ENCODE measurements around the gene NNMT. TPM values are rescaled to one million over a fixed set of nuclear protein-coding genes. Genes with fewer than 3 reads are reported as not detected.
A peak's percentile ranks its signal among the peaks of the same experiment; 100 is the strongest.

NNMT gene
- total and polyA plus RNA-seq, 8 donors: 4.8 to 139 (median 61.9) TPM

DNA sequence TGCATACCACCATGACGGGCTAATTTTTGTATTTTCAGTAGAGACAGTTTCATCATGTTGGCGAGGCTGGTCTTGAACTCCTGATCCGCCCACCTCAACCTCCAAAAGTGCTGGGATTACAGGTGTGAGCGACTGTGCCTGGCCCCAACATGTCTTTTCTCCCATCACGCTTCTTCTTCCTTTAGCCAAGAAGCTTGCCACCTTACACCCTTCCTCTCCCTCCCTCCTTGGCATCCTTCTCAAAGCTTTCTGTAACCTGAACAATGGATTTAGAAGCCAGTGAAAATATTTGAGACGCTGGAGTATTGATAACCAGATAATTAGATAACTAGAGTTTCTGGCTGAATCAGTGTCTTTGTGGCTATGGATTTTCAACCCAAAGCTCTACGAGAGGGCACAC lies 11.3 kb upstream of the NNMT start:
- no peaks in the 10 kb centered on the region for H3K27me3 ChIP-seq
- no peak for TF ChIP-seq CTCF (IDR thresholded peaks at IDR 0.05)
- intact Hi-C loops (cut with DNase I): no loop called here
- 82 to 91% methylated on average over 7 of the region's 7 CpGs for WGBS, 2 donors
- no peaks in the 10 kb centered on the region for H3K4me1 ChIP-seq
- FAIRE-seq (no peak), ATAC-seq (no peak), DNase-seq (no peak)
- no peaks in the 10 kb centered on the region for H3K9me3 ChIP-seq
- no peak overlapping the region for H3K4me3 ChIP-seq
- H3K27ac ChIP-seq: no peak overlapping the region
- no peaks in the 10 kb centered on the region for H3K36me3 ChIP-seq

DNA sequence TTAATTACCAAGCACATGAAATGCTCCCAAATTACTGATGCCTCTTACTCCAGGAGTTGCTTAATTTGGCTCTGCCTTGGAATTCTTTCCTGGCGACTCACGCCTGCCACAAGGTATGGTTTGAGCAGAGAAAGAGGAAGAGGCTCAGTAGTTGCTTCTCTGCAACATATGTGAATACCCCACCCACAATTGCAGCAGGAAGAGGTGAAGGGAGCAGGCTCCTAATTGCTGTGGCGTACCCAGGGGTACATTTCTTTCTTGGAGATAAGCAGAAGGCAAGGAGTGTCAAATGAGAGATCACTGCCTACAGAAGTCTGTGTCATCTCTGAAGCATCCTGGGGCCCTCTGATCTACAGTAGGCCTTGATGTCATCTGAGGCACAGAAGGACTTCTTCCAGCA lies 10.6 kb upstream of the NNMT start:
- DNase-seq (no peak), FAIRE-seq (no peak), ATAC-seq (peak in 1 of 4 donors; percentile 24)
- no peak for TF ChIP-seq CTCF (IDR thresholded peaks at IDR 0.05)
- 88 to 90% methylated on average over 3 of the region's 3 CpGs for WGBS, 2 donors
- Histone ChIP-seq H3K4me3 (no peak overlapping the region), H3K27ac (no peak overlapping the region), H3K4me1 (no peaks in the 10 kb centered on the region), H3K36me3 (no peaks in the 10 kb centered on the region), H3K27me3 (no peaks in the 10 kb centered on the region), H3K9me3 (no peaks in the 10 kb centered on the region)
- intact Hi-C loops (cut with DNase I): no loop called here

DNA sequence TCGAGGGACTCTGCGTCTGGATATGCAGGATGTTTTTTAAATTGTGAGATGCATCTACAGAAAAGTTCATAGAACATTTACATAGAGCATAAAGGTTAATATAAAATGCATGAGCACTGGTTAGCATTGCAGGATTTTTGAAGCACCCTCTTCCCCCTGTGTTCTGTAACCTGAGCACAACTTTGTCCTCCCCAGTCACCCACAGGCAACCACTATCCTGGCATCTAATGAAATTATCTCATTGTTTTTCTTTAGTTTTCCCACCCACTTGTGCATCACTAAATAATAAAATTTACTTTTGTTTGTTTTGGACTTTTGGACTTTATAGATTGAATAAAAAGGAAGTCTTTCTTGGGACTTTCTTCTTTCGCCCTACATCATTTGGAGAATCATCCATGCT lies 10.0 kb upstream of the NNMT start:
- Histone ChIP-seq H3K4me1 (peaks cover 0 to 2% (median 0%) of the 10 kb centered on the region in 3 donors), H3K4me3 (no peak overlapping the region), H3K36me3 (no peaks in the 10 kb centered on the region), H3K27ac (no peak overlapping the region), H3K27me3 (no peaks in the 10 kb centered on the region), H3K9me3 (no peaks in the 10 kb centered on the region)
- TF ChIP-seq CTCF (IDR thresholded peaks at IDR 0.05): no peak
- FAIRE-seq (no peak), ATAC-seq (no peak), DNase-seq (no peak)
- WGBS, 2 donors: 91 to 94% methylated on average over 3 of the region's 3 CpGs
- intact Hi-C loops (cut with DNase I): no loop called here

GRCh38 chr11:114287154-114287553 lies 9.0 kb upstream of the NNMT start:
- no peak for ATAC-seq
- Histone ChIP-seq H3K4me3 (no peak overlapping the region), H3K27ac (no peak overlapping the region), H3K9me3 (no peaks in the 10 kb centered on the region), H3K27me3 (no peaks in the 10 kb centered on the region), H3K4me1 (peaks cover 0 to 10% (median 0%) of the 10 kb centered on the region in 3 donors), H3K36me3 (no peaks in the 10 kb centered on the region)
- intact Hi-C loops (cut with DNase I): no loop called here
- no peak for DNase-seq
- 51 to 73% methylated on average over 2 of the region's 2 CpGs for WGBS, 2 donors
- FAIRE-seq: no peak
- TF ChIP-seq CTCF (IDR thresholded peaks at IDR 0.05): no peak

DNA sequence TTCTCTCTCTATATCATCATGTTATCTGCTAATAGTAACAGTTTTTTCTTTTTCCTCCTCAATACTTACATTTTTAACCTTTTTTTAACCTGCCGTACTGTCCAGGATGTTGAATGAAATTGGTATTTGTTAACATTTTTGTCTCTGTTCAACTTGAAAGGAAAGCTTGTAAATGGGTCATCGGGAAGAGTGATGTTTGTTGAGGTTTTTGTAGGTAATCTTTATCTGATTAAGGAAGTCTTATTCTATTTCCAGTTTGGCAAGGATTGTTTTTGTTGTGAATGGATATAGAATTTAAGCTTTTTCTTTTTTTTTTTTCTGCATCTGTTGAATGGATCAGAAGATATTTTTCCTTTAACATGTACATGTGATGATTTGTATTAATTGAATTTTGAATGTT lies 8.1 kb upstream of the NNMT start:
- intact Hi-C loops (cut with DNase I): no loop called here
- TF ChIP-seq CTCF (IDR thresholded peaks at IDR 0.05): no peak
- Histone ChIP-seq H3K4me1 (peaks cover 0 to 20% (median 0%) of the 10 kb centered on the region in 3 donors), H3K27me3 (no peaks in the 10 kb centered on the region), H3K4me3 (no peak overlapping the region), H3K36me3 (no peaks in the 10 kb centered on the region), H3K27ac (no peak overlapping the region), H3K9me3 (no peaks in the 10 kb centered on the region)
- DNase-seq (no peak), FAIRE-seq (no peak), ATAC-seq (no peak)
- 65 to 68% methylated on average over 2 of the region's 2 CpGs for WGBS, 2 donors
